K562 (cell line): ENCODE data around the gene C13orf42. TPM values are rescaled to one million over a fixed set of nuclear protein-coding genes. Genes with fewer than 3 reads are reported as not detected.

Experiments used
- ATAC-seq: fragments of 200-7000 bp; cut with Tn5 transposase; 3 replicates; pipeline ENCODE4 v1.9.1; 2020; ENCODE audit warnings: moderate library complexity
- BruUV-seq: library from RNA; stranded (reverse); fragments of 400-500 nt; replicated peaks from 2 replicates; lab custom pipeline; 2021; lab: Mats Ljungman, UMichigan
- CTCF ChIA-PET: fragments of 300-600 bp; formaldehyde crosslinking; extraction: SDS; loops from one replicate; lab custom pipeline; 2021; ENCODE audit warnings: low intra/inter-chr PET ratio; lab: Yijun Ruan, JAX
- POLR2A ChIA-PET: fragments of 300-600, 350-650 bp; sonication (Branson Sonifier 250); formaldehyde crosslinking; extraction: SDS; loops from one replicate; lab custom pipeline; 2021; ENCODE audit warnings: antibody characterized with exemption, inconsistent platforms; lab: Yijun Ruan, JAX
- DNase-seq, 4 experiments: peaks; one replicate each; pipeline versions ENCODE4 v3.0.0 to v3.0.0-alpha.2; 2011 to 2018; ENCODE audit warnings: low spot score in 3 of 4, mixed read lengths in 3 of 4; ENCODE audit errors: extremely low read depth in 1 of 4
- FAIRE-seq: peaks from 2 replicates; lab custom pipeline; 2011; peaks lifted over from hg19 to GRCh38; lab: Jason Lieb, UNC
- H2AFZ ChIP-seq: 2 replicates; pipeline ENCODE4 v1.6.0; 2011; ENCODE audit warnings: low read depth, low read length, control low read depth, inconsistent platforms
- H3K27ac ChIP-seq: fragments of 200-600 bp; 3 replicates; pipeline ENCODE4 v1.8.0; 2011; ENCODE audit warnings: low read depth, mild to moderate bottlenecking, control low read depth, inconsistent platforms, low read length, moderate library complexity, mixed read lengths; ENCODE audit errors: extremely low read depth
- H3K27me3 ChIP-seq, 2 experiments: fragments of 300-600 bp in 1 of 2; 2 replicates in 1 of 2; 3 replicates in 1 of 2; pipeline versions ENCODE4 v1.6.0 to v1.8.0; 2011; ENCODE audit warnings: inconsistent platforms in 2 of 2, low read length in 2 of 2, mild to moderate bottlenecking in 1 of 2, mixed read lengths in 1 of 2, moderate library complexity in 1 of 2; ENCODE audit not compliant: control insufficient read depth in 2 of 2, insufficient read depth in 2 of 2
- H3K36me3 ChIP-seq: fragments of 300-600 bp; 3 replicates; pipeline ENCODE4 v1.8.0; 2011; ENCODE audit warnings: mild to moderate bottlenecking, low read length, inconsistent platforms; ENCODE audit not compliant: control insufficient read depth, insufficient read depth
- H3K4me1 ChIP-seq, 2 experiments: fragments of 200-600 bp in 1 of 2; replicated peaks in 1 of 2; 2 replicates in 1 of 2; 3 replicates in 1 of 2; pipeline versions ENCODE4 v1.5.1 to v1.8.0; 2011; ENCODE audit warnings: inconsistent platforms in 2 of 2, low read length in 2 of 2, mild to moderate bottlenecking in 1 of 2, mixed read lengths in 1 of 2, moderate library complexity in 1 of 2; ENCODE audit not compliant: control insufficient read depth in 2 of 2, insufficient read depth in 2 of 2
- H3K4me2 ChIP-seq: 2 replicates; pipeline ENCODE4 v1.6.1; 2011; ENCODE audit warnings: low read length, control low read depth, inconsistent platforms, mixed read lengths; ENCODE audit not compliant: insufficient read depth
- H3K4me3 ChIP-seq: fragments of 200-600 bp; sonication (generic), shearing (Covaris generic); 2 replicates; pipeline ENCODE4 v1.5.1; 2016; ENCODE audit warnings: control low read depth, inconsistent platforms
- H3K79me2 ChIP-seq: fragments of 200-600 bp; 3 replicates; pipeline ENCODE4 v1.8.0; 2011; ENCODE audit warnings: low read length, inconsistent platforms; ENCODE audit not compliant: control insufficient read depth, insufficient read depth
- H3K9ac ChIP-seq, 2 experiments: 2 replicates each; pipeline versions ENCODE4 v1.6.0 to v1.6.1; 2011; ENCODE audit warnings: low read depth in 2 of 2, low read length in 2 of 2, control low read depth in 1 of 2, inconsistent platforms in 1 of 2, mild to moderate bottlenecking in 1 of 2, mixed read lengths in 1 of 2; ENCODE audit not compliant: insufficient read depth in 1 of 2
- H3K9me1 ChIP-seq: one replicate; pipeline ENCODE4 v1.6.0; 2011; ENCODE audit warnings: inconsistent platforms, mild to moderate bottlenecking, low read length, moderate library complexity; ENCODE audit not compliant: control insufficient read depth, insufficient read depth
- H3K9me3 ChIP-seq: replicated peaks from 2 replicates; pipeline ENCODE4 v1.5.1; 2011; ENCODE audit warnings: low read depth, low read length, inconsistent platforms; ENCODE audit not compliant: control insufficient read depth, insufficient read depth
- H4K20me1 ChIP-seq: replicated peaks from 2 replicates; pipeline ENCODE4 v1.6.1; 2011; ENCODE audit warnings: low read length, inconsistent platforms, mixed read lengths; ENCODE audit not compliant: control insufficient read depth, insufficient read depth
- ARID3A ChIP-seq: IDR thresholded peaks from 2 replicates; pipeline ENCODE4 v1.6.1; 2012; ENCODE audit warnings: low read depth, low read length, improper control_type of control experiment, borderline replicate concordance
- CHAMP1 ChIP-seq: fragments of 450-650 bp; IDR thresholded peaks from 2 replicates; pipeline ENCODE4 v1.6.1; 2016; ENCODE audit warnings: mild to moderate bottlenecking
- EGR1 ChIP-seq: fragments of 450-650 bp; conservative IDR thresholded peaks from 2 replicates; pipeline ENCODE4 v1.6.1; 2017; ENCODE audit warnings: mild to moderate bottlenecking
- ETV5 ChIP-seq: sonication (generic); formaldehyde crosslinking; IDR thresholded peaks from 2 replicates; pipeline ENCODE4 v1.4.0; 2020; ENCODE audit warnings: low read depth, mild to moderate bottlenecking, missing genetic modification reagents
- FOXJ2 ChIP-seq: fragments of 200-800 bp; sonication (Bioruptor generic); IDR thresholded peaks from 2 replicates; pipeline ENCODE4 v1.6.1; 2016; ENCODE audit warnings: missing genetic modification characterization, missing compliant biosample characterization
- GATAD2A ChIP-seq: fragments of 450-650 bp; IDR thresholded peaks from 2 replicates; pipeline ENCODE4 v1.6.1; 2017
- GTF2F1 ChIP-seq: IDR thresholded peaks from 2 replicates; pipeline ENCODE4 v1.6.1; 2011; ENCODE audit warnings: low read depth, low read length, improper control_type of control experiment
- HMG20A ChIP-seq: fragments of 450-650 bp; formaldehyde crosslinking; conservative IDR thresholded peaks from 2 replicates; pipeline ENCODE4 v1.4.0; 2020; ENCODE audit warnings: mild to moderate bottlenecking, mixed read lengths
- KDM2B ChIP-seq: fragments of 250-450 bp; sonication (Bioruptor Pico); IDR thresholded peaks from 2 replicates; pipeline ENCODE4 v1.8.0; 2021; ENCODE audit warnings: mild to moderate bottlenecking, moderate library complexity
- KLF1 ChIP-seq: fragments of 450-650 bp; IDR thresholded peaks from 2 replicates; pipeline ENCODE4 v1.6.1; 2016; ENCODE audit warnings: missing genetic modification characterization, missing compliant biosample characterization
- MAZ ChIP-seq, 2 experiments: fragments of 450-650 bp in 1 of 2; sonication (generic) in 1 of 2; formaldehyde crosslinking; IDR thresholded peaks in 1 of 2; conservative IDR thresholded peaks in 1 of 2; 2 replicates each; pipeline versions ENCODE4 v1.4.0 to v1.5.0; 2020; ENCODE audit warnings: mild to moderate bottlenecking in 1 of 2, missing genetic modification reagents in 1 of 2
- PTBP1 ChIP-seq: fragments of 200-400 bp; formaldehyde crosslinking; IDR thresholded peaks from 2 replicates; pipeline ENCODE4 v1.6.1; 2017; ENCODE audit warnings: low read depth, low read length
- RB1 ChIP-seq: fragments of 450-650 bp; IDR thresholded peaks from 2 replicates; pipeline ENCODE4 v1.6.1; 2017; ENCODE audit warnings: low read depth, mild to moderate bottlenecking
- SRSF1 ChIP-seq: fragments of 200-400 bp; formaldehyde crosslinking; IDR thresholded peaks from 2 replicates; pipeline ENCODE4 v1.6.1; 2017; ENCODE audit warnings: mild to moderate bottlenecking, low read depth, low read length, moderate library complexity
- TCFL5 ChIP-seq: fragments of 250-450 bp; sonication (Bioruptor Pico); conservative IDR thresholded peaks from 2 replicates; pipeline ENCODE4 v1.6.1; 2021; ENCODE audit warnings: mild to moderate bottlenecking, moderate library complexity, matching md5 sums
- TEAD2 ChIP-seq: fragments of 450-650 bp; IDR thresholded peaks from 2 replicates; pipeline ENCODE4 v1.6.1; 2016; ENCODE audit warnings: missing genetic modification characterization, control low read depth, missing compliant biosample characterization
- ZC3H4 ChIP-seq: sonication (generic); formaldehyde crosslinking; IDR thresholded peaks from 2 replicates; pipeline ENCODE4 v1.9.0; 2021; ENCODE audit warnings: missing genetic modification reagents, borderline replicate concordance
- ZNF780A ChIP-seq: fragments of 250-450 bp; sonication (Bioruptor Pico); IDR thresholded peaks from 2 replicates; pipeline ENCODE4 v1.5.0; 2021; ENCODE audit warnings: mild to moderate bottlenecking
- WGBS: fragments of 100-300 bp; shearing (Covaris generic); methylation state at CpG from one replicate; pipeline ENCODE4 v1.1.6; 2016; ENCODE audit warnings: low coverage, mixed read lengths; ENCODE audit not compliant: insufficient coverage; ENCODE audit errors: missing lambda C conversion rate; 5-methylcytosine and 5-hydroxymethylcytosine counted together
- in situ Hi-C: fragments of 300-500 bp; cut with MboI; formaldehyde crosslinking; loops from 4 replicates; pipeline ENCODE4 v1.15.0; 2018; ENCODE audit warnings: inconsistent platforms, mixed read lengths
- intact Hi-C: fragments of 100-400 bp; cut with micrococcal nuclease; formaldehyde crosslinking; loops from 2 replicates; pipeline ENCODE4 v1.14.2; 2022
- polyA plus RNA-seq, 8 experiments: library from polyadenylated mRNA; depleted of rRNA in 4 of 8; stranded (reverse) in 5 of 8; unstranded in 3 of 8; fragments of >200 nt; fragmentation: Nextera tagmentation in 2 of 8; fragmentation: Illumina TruSeq in 1 of 8; extraction: Ambion mirVana in 2 of 8; extraction: Trizol in 1 of 8; gene quantifications; 2 replicates each; pipeline versions ENCODE4 v1.2.1 to v1.2.3, GENCODE V29; 2011 to 2014; ENCODE audit warnings: inconsistent platforms in 1 of 8, missing spikeins in 1 of 8
- total RNA-seq, 7 experiments: library from RNA; depleted of rRNA in 6 of 7; stranded (reverse); fragments of >200 nt in 6 of 7; fragmentation: Illumina TruSeq in 2 of 7; extraction: Trizol in 2 of 7; gene quantifications; 2 replicates each; pipeline versions ENCODE4 v1.2.1 to v1.2.3, GENCODE V29; 2011 to 2021; ENCODE audit warnings: low replicate concordance in 1 of 7

The C13orf42 gene
- total and polyA plus RNA-seq, 9 of the 15 experiments (the other 6 are each of a cell fraction or from before 2014, with no cell fraction given), result 0.18 TPM; not detected in 8

GRCh38 chr13:51040431-51040830, 70.6 kb downstream of the C13orf42 start (continued):
- no peak for TF ChIP-seq GATAD2A
- TF ChIP-seq EGR1, result no peak
- TF ChIP-seq ARID3A, result no peak
- TF ChIP-seq ETV5 (CRISPR knock-in tag), result no peak
- no peak for TF ChIP-seq FOXJ2 (tag)
- TF ChIP-seq SRSF1, result no peak
- no peak for TF ChIP-seq TCFL5
- TF ChIP-seq KLF1 (tag), result no peak
- TF ChIP-seq, all 486 proteins: peak for 0

GRCh38 chr13:51036418-51036817, 74.7 kb downstream of the C13orf42 start:
- H4K20me1 ChIP-seq, result no peaks in the 10 kb centered on the region
- H3K9me3 ChIP-seq, result no peaks in the 10 kb centered on the region
- no peak for DNase-seq
- in situ Hi-C loops (no loop called here), intact Hi-C loops (no loop called here)
- ChIA-PET POLR2A (interaction anchor here (0.7 to 1.0 kb wide), 2 partner anchors 11 to 78 kb away, joined by 3 read pairs; no protein-coding TSS in a partner anchor), CTCF (no interaction called here)
- H3K27me3 ChIP-seq, result peaks cover 0 to 19% of the 10 kb centered on the region in 2 experiments; a peak in 4 of 5 replicates
- no peak for FAIRE-seq
- no peak overlapping the region for H3K27ac ChIP-seq
- no peak overlapping the region for H2AFZ ChIP-seq
- H3K36me3 ChIP-seq, result no peaks in the 10 kb centered on the region
- H3K79me2 ChIP-seq, result no peaks in the 10 kb centered on the region
- H3K9ac ChIP-seq, result no peak overlapping the region
- no peak overlapping the region for H3K4me2 ChIP-seq
- H3K4me3 ChIP-seq, result no peak overlapping the region
- ATAC-seq, result no peak
- WGBS, result 0% methylated on average over 2 of the region's 2 CpGs
- no TSS peak for BruUV-seq
- H3K9me1 ChIP-seq, result no peaks in the 10 kb centered on the region
- TF ChIP-seq SRSF1 (no peak), CHAMP1 (no peak), HMG20A (CRISPR knock-in tag) (no peak), ZNF780A (CRISPR knock-in tag) (no peak), GTF2F1 (no peak), KDM2B (no peak), TEAD2 (no peak), RB1 (no peak), PTBP1 (no peak), MAZ (CRISPR knock-in tag; conservative IDR thresholded peaks at IDR 0.05 in 1 of 2, IDR thresholded peaks at IDR 0.05 in 1 of 2) (no peak), ZC3H4 (CRISPR knock-in tag) (no peak)
- H3K4me1 ChIP-seq, result no peaks in the 10 kb centered on the region
